ENCODE results near the gene DYDC1.

DYDC1 gene

GRCh38 chr10:80356563-80356988 lies at the start of gene DYDC1, which contains the start of gene DYDC2:
Gene DYDC1 (minus strand): TSS chr10:80356755. CDS start chr10:80352601, 4,154 bp downstream.
Gene DYDC2 (plus strand): TSS chr10:80356781. CDS start chr10:80362444, 5,663 bp downstream.
- no peak within 1 kb of the TSS for H3K27ac ChIP-seq (ENCODE audit: low read depth, low read length)
- H3K9me3 ChIP-seq (ENCODE audit: control insufficient read depth, insufficient read depth, low read length), result no peaks in the 10 kb centered on the region
- no peaks in the 10 kb centered on the region for H3K36me3 ChIP-seq (ENCODE audit: control insufficient read depth, insufficient read depth, low read length)
- peak within 1 kb of the TSS; percentile 56 for H3K9ac ChIP-seq (ENCODE audit: low read depth, low read length)
- H3K4me1 ChIP-seq (ENCODE audit: control insufficient read depth, insufficient read depth, low read length), result peaks cover 6% of the 10 kb centered on the region
- H3K27me3 ChIP-seq (ENCODE audit: control insufficient read depth, insufficient read depth, low read length), result peaks cover 22% of the 10 kb centered on the region
- peak within 1 kb of the TSS; percentile 58 for H3K4me3 ChIP-seq (ENCODE audit: low read depth, low read length)

- Histone ChIP-seq H3K4me1 (ENCODE audit: control insufficient read depth, insufficient read depth, low read length) (peaks cover 7% of the 10 kb centered on the region), H3K9ac (ENCODE audit: low read depth, low read length) (no peak overlapping the region), H3K9me3 (ENCODE audit: control insufficient read depth, insufficient read depth, low read length) (no peaks in the 10 kb centered on the region), H3K27me3 (ENCODE audit: control insufficient read depth, insufficient read depth, low read length) (peaks cover 18% of the 10 kb centered on the region), H3K36me3 (ENCODE audit: control insufficient read depth, insufficient read depth, low read length) (no peaks in the 10 kb centered on the region), H3K4me3 (ENCODE audit: low read depth, low read length) (no peak overlapping the region), H3K27ac (ENCODE audit: low read depth, low read length) (no peak overlapping the region)
Observed at GRCh38 chr10:80406204-80406603, 49.6 kb upstream of the DYDC1 start.

- Histone ChIP-seq H3K27ac (ENCODE audit: low read depth, low read length) (no peak overlapping the region), H3K27me3 (ENCODE audit: control insufficient read depth, insufficient read depth, low read length) (peaks cover 18% of the 10 kb centered on the region), H3K9ac (ENCODE audit: low read depth, low read length) (no peak overlapping the region), H3K4me3 (ENCODE audit: low read depth, low read length) (no peak overlapping the region), H3K36me3 (ENCODE audit: control insufficient read depth, insufficient read depth, low read length) (no peaks in the 10 kb centered on the region), H3K9me3 (ENCODE audit: control insufficient read depth, insufficient read depth, low read length) (no peaks in the 10 kb centered on the region), H3K4me1 (ENCODE audit: control insufficient read depth, insufficient read depth, low read length) (peaks cover 7% of the 10 kb centered on the region)
Observed at GRCh38 chr10:80405626-80406025, 49.1 kb upstream of the DYDC1 start.

- Histone ChIP-seq H3K27ac (ENCODE audit: low read depth, low read length) (no peak overlapping the region), H3K36me3 (ENCODE audit: control insufficient read depth, insufficient read depth, low read length) (no peaks in the 10 kb centered on the region), H3K27me3 (ENCODE audit: control insufficient read depth, insufficient read depth, low read length) (peaks cover 18% of the 10 kb centered on the region), H3K9me3 (ENCODE audit: control insufficient read depth, insufficient read depth, low read length) (no peaks in the 10 kb centered on the region), H3K4me1 (ENCODE audit: control insufficient read depth, insufficient read depth, low read length) (peaks cover 7% of the 10 kb centered on the region), H3K4me3 (ENCODE audit: low read depth, low read length) (no peak overlapping the region), H3K9ac (ENCODE audit: low read depth, low read length) (no peak overlapping the region)
Observed at GRCh38 chr10:80405035-80405434, 48.5 kb upstream of the DYDC1 start.

GRCh38 chr10:80400136-80400804 lies 43.7 kb upstream of the DYDC1 start:
- H3K9ac ChIP-seq (ENCODE audit: low read depth, low read length), result no peak overlapping the region
- no peak overlapping the region for H3K27ac ChIP-seq (ENCODE audit: low read depth, low read length)
- no peak overlapping the region for H3K4me3 ChIP-seq (ENCODE audit: low read depth, low read length)
- H3K9me3 ChIP-seq (ENCODE audit: control insufficient read depth, insufficient read depth, low read length), result no peaks in the 10 kb centered on the region
- no peaks in the 10 kb centered on the region for H3K4me1 ChIP-seq (ENCODE audit: control insufficient read depth, insufficient read depth, low read length)
- no peaks in the 10 kb centered on the region for H3K27me3 ChIP-seq (ENCODE audit: control insufficient read depth, insufficient read depth, low read length)
- H3K36me3 ChIP-seq (ENCODE audit: control insufficient read depth, insufficient read depth, low read length), result no peaks in the 10 kb centered on the region

GRCh38 chr10:80397014-80397413 lies 40.5 kb upstream of the DYDC1 start:
- no peaks in the 10 kb centered on the region for H3K4me1 ChIP-seq (ENCODE audit: control insufficient read depth, insufficient read depth, low read length)

GRCh38 chr10:80394358-80394916 lies 37.9 kb upstream of the DYDC1 start:
- no peaks in the 10 kb centered on the region for H3K36me3 ChIP-seq (ENCODE audit: control insufficient read depth, insufficient read depth, low read length)
- no peak overlapping the region for H3K9ac ChIP-seq (ENCODE audit: low read depth, low read length)
- H3K27me3 ChIP-seq (ENCODE audit: control insufficient read depth, insufficient read depth, low read length), result no peaks in the 10 kb centered on the region

More at GRCh38 chr10:80397014-80397413, 40.5 kb upstream of the DYDC1 start:
- no peaks in the 10 kb centered on the region for H3K9me3 ChIP-seq (ENCODE audit: control insufficient read depth, insufficient read depth, low read length)
- H3K27ac ChIP-seq (ENCODE audit: low read depth, low read length), result no peak overlapping the region
- H3K4me3 ChIP-seq (ENCODE audit: low read depth, low read length), result no peak overlapping the region
- no peaks in the 10 kb centered on the region for H3K27me3 ChIP-seq (ENCODE audit: control insufficient read depth, insufficient read depth, low read length)
- H3K9ac ChIP-seq (ENCODE audit: low read depth, low read length), result no peak overlapping the region
- no peaks in the 10 kb centered on the region for H3K36me3 ChIP-seq (ENCODE audit: control insufficient read depth, insufficient read depth, low read length)

GRCh38 chr10:80392250-80392649 lies 35.7 kb upstream of the DYDC1 start:
- Histone ChIP-seq H3K4me1 (ENCODE audit: control insufficient read depth, insufficient read depth, low read length) (no peaks in the 10 kb centered on the region), H3K27ac (ENCODE audit: low read depth, low read length) (no peak overlapping the region), H3K36me3 (ENCODE audit: control insufficient read depth, insufficient read depth, low read length) (no peaks in the 10 kb centered on the region), H3K27me3 (ENCODE audit: control insufficient read depth, insufficient read depth, low read length) (no peaks in the 10 kb centered on the region), H3K9ac (ENCODE audit: low read depth, low read length) (no peak overlapping the region), H3K9me3 (ENCODE audit: control insufficient read depth, insufficient read depth, low read length) (no peaks in the 10 kb centered on the region), H3K4me3 (ENCODE audit: low read depth, low read length) (no peak overlapping the region)

More at GRCh38 chr10:80394358-80394916, 37.9 kb upstream of the DYDC1 start:
- Histone ChIP-seq H3K4me1 (ENCODE audit: control insufficient read depth, insufficient read depth, low read length) (no peaks in the 10 kb centered on the region), H3K27ac (ENCODE audit: low read depth, low read length) (no peak overlapping the region), H3K4me3 (ENCODE audit: low read depth, low read length) (no peak overlapping the region), H3K9me3 (ENCODE audit: control insufficient read depth, insufficient read depth, low read length) (no peaks in the 10 kb centered on the region)

GRCh38 chr10:80390740-80391139 lies 34.2 kb upstream of the DYDC1 start:
- no peak overlapping the region for H3K9ac ChIP-seq (ENCODE audit: low read depth, low read length)
- H3K9me3 ChIP-seq (ENCODE audit: control insufficient read depth, insufficient read depth, low read length), result no peaks in the 10 kb centered on the region
- H3K27me3 ChIP-seq (ENCODE audit: control insufficient read depth, insufficient read depth, low read length), result no peaks in the 10 kb centered on the region
- H3K4me3 ChIP-seq (ENCODE audit: low read depth, low read length), result no peak overlapping the region
- no peaks in the 10 kb centered on the region for H3K36me3 ChIP-seq (ENCODE audit: control insufficient read depth, insufficient read depth, low read length)
- no peak overlapping the region for H3K27ac ChIP-seq (ENCODE audit: low read depth, low read length)
- H3K4me1 ChIP-seq (ENCODE audit: control insufficient read depth, insufficient read depth, low read length), result no peaks in the 10 kb centered on the region

- H3K9me3 ChIP-seq (ENCODE audit: control insufficient read depth, insufficient read depth, low read length), result no peaks in the 10 kb centered on the region
- no peak overlapping the region for H3K4me3 ChIP-seq (ENCODE audit: low read depth, low read length)
- H3K27ac ChIP-seq (ENCODE audit: low read depth, low read length), result no peak overlapping the region
- H3K36me3 ChIP-seq (ENCODE audit: control insufficient read depth, insufficient read depth, low read length), result no peaks in the 10 kb centered on the region
- H3K27me3 ChIP-seq (ENCODE audit: control insufficient read depth, insufficient read depth, low read length), result no peaks in the 10 kb centered on the region
- H3K9ac ChIP-seq (ENCODE audit: low read depth, low read length), result no peak overlapping the region
- no peaks in the 10 kb centered on the region for H3K4me1 ChIP-seq (ENCODE audit: control insufficient read depth, insufficient read depth, low read length)
Observed at GRCh38 chr10:80382989-80383388, 26.4 kb upstream of the DYDC1 start.

GRCh38 chr10:80380185-80380584 lies 23.6 kb upstream of the DYDC1 start:
- H3K4me3 ChIP-seq (ENCODE audit: low read depth, low read length), result no peak overlapping the region
- no peaks in the 10 kb centered on the region for H3K36me3 ChIP-seq (ENCODE audit: control insufficient read depth, insufficient read depth, low read length)
- H3K9ac ChIP-seq (ENCODE audit: low read depth, low read length), result no peak overlapping the region
- H3K4me1 ChIP-seq (ENCODE audit: control insufficient read depth, insufficient read depth, low read length), result no peaks in the 10 kb centered on the region
- no peaks in the 10 kb centered on the region for H3K9me3 ChIP-seq (ENCODE audit: control insufficient read depth, insufficient read depth, low read length)
- no peaks in the 10 kb centered on the region for H3K27me3 ChIP-seq (ENCODE audit: control insufficient read depth, insufficient read depth, low read length)
- no peak overlapping the region for H3K27ac ChIP-seq (ENCODE audit: low read depth, low read length)
